Stimulated activated CD4-positive, alpha-beta T cell treated with anti-CD3 and anti-CD28 coated beads, Interleukin-4, amount 100 ng/mL, for 24 hours (primary cell): ENCODE results near the gene PTPRN2.

Experiments
- DNase-seq: peaks from one replicate; pipeline ENCODE4 v3.0.0-alpha.2; 2020

The PTPRN2 gene

DNA sequence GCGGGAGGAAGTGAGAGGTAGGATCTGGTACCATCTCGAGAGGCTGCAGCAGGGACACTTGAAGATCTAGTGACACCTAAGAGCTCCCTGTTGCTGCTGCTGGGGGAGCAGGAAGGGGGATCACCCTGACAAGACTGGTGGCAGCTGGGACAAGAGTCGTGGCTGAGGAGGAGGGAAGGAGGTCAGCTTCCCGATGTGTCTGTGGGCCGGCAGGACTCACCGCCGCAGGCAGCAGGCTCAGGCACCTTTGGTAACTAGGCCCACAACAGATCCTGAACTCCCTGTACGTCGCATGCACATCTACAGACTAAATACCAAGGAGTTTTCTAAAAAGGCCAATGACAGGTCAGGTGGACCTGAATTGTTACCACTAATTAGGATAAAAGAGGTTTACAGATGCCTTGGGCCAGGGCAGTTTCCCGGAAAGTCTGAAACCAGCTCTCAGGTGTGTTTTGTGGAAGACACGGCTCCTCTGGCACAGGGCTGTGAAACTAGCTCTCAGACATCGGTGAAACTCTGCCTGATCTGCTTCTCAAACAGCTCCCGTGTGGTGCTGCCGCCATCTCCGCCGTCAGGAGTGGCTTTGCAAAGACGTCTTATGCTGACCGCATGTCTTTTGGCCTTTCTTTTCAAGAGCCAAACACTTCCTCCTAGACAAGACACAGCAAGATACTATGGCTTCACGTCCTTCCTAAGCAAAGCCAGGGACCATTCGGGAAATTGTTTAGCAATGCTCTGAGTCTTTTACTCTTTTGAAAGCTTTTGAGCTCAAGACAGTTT, 609.7 kb downstream of the PTPRN2 start:
- DNase-seq, result no peak

GRCh38 chr7:157977306-157977705, 610.3 kb downstream of the PTPRN2 start:
- DNase-seq, result no peak

- DNase-seq, result no peak
Observed at GRCh38 chr7:157976406-157976805, 611.2 kb downstream of the PTPRN2 start.

DNA sequence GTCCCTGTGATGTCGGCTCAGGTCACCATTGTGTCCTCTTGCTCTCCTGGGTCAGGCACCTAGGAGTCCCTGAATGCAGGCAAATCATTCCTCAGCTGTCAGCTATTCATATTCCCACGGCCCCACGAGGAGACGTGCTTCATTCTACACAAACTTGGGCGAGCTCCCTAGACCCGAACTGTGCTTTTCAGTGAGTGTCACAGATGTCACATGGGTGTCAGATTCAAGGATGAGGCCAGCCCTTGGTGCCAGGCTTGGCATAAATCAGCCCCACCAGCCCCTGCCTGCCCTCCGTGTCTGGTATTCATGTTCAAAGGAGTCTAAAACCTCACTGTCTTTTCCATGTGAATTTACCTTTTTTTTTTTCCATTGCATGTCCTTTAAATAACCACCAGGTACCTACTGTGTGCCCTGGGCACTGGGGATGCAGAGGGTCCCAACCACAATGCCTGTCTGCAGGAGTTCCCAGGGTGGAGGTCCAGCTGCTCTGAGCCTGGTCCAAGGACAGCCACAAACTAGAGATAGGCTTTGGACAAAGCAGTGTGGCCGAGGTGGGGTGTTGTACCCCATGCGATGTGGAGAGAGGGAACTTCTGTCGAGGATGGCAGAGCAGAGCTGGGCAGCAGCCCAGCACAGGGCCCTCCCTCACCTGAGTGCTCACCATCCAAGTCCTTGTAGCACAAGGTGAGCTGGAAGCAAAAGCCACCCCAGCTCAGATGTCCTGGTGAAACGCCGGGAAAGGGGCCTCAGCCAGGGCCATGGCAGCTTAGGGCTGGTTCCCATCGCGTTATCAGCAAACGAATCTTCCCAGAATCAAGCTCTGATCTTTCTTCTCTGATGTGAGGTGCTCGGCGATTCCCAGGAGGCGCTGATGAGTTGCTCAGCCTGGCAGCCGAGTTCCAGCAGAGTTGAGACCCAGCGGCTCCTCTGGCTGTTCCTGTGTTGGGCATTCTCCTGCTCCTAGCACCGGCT, 611.9 kb downstream of the PTPRN2 start:
- DNase-seq, result no peak

- DNase-seq, result no peak
Observed at GRCh38 chr7:157974678-157975230, 612.9 kb downstream of the PTPRN2 start.

GRCh38 chr7:157973971-157974677, 613.5 kb downstream of the PTPRN2 start:
- no peak for DNase-seq

- no peak for DNase-seq
Observed at GRCh38 chr7:157972914-157973313, 614.7 kb downstream of the PTPRN2 start.

DNA sequence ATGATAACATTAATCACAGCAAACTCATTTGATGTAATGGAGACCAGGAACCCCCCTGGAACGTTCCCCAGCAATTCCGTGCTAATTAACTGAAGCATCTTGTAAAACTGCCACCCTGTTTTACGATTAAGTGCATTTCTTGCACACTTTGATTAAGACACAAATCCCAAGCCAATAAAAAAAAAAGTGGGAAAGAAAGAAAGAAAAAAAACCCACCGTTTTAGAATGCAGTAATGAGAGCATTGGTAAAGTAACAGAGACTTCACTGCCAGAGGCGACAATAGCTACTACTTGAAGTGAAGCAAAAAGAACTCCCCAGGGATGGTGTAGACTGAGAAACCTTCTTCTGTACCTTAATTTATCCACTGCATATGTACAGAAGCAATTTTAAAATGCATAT, 616.1 kb downstream of the PTPRN2 start:
- no peak for DNase-seq

DNA sequence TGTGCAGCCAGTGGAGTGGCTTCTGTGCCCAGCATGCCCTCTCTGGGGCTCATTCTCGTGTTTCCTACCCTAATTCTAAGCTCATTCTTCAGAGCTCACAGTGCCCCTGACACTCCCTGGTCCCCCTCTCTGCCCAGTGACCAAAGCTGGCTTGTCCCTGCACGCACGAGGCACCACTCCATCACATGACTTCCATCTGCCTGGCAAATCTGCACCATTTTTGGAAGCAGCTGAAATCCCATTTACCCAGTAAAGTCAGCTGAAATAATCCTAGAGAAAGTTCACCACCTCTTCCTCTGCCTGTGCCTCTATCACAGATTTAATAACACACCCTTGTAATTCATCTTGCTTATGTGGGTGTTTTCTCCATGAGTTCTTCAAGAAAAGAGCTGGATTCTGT, 616.9 kb downstream of the PTPRN2 start:
- DNase-seq, result no peak

GRCh38 chr7:157969995-157970394, 617.6 kb downstream of the PTPRN2 start:
- DNase-seq, result no peak

DNA sequence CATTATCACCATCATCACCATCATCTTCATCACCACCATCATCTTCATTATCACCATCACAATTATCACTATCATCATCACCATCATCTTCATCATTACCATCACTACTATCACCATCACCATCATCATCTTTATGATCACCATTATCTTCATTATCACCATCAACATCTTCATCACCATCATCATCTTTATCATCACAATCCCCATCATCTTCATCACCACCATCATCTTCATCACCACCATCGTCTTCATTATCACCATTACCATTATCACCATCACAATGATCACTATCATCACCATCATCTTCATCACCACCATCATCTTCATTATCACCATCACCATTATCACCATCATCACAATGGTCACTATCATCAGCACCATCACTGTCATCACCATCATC, 621.1 kb downstream of the PTPRN2 start:
- no peak for DNase-seq

- no peak for DNase-seq
Observed at GRCh38 chr7:157964521-157964920, 623.1 kb downstream of the PTPRN2 start.

- DNase-seq, result no peak
Observed at GRCh38 chr7:157964016-157964415, 623.6 kb downstream of the PTPRN2 start.

DNA sequence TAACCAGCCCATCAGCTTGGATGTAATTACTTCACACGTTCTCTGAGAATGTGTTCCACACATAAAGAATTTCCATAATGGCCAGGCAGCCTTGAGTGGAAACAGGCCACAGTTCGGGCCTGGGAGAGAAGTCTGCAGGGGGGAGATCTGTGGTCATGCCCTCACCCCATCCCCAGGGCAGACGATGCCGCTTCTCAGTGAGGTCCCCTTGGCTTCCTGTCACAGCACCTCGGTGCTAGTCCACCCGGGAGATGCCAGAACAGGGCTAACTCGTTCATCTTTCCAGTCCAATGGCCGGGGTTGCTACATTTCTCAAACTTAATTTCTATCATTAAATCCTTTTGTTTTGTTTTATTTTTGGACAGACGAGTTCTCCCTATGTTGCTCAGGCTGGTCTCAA, 624.1 kb downstream of the PTPRN2 start:
- DNase-seq, result no peak

DNA sequence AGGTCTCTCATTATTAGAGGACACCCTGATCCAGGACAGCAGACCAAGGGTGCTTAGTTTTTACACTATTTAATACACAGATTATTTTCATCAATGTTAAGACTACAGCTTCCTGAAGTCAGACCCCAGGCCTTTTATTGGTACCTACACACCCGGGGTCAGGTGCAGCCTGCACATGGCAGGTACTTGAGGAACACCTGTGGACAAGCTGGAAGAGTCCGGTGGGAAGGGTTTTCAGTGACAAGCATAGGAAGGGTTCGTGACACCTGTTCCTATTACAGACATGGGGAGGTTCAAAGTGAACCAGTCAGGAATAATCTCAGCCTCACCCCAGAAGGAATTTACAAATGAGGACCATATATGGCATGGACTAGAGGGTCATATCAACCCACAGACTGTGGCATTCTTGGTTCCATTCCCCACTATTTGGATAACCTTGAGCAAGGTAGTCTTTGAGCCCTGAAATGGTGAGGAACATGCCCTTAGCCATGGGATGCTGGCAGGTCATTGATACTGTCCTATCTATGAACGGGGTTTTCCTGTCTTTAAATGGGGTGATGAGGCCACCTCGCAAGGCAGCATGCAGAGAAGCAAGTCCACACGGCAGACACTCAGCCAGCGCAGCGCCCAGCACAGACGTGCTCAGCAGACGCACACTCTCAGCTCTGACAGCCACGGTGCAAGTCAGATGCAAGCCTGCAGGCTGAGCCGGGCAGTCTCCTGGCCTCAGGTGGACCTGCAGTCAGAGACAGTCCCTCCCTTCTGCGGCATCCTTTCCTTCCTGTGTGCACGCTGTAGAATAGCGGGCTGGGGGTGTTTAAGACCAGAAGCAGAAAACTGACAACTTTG, 624.9 kb downstream of the PTPRN2 start:
- no peak for DNase-seq

- no peak for DNase-seq
Observed at GRCh38 chr7:157961731-157962457, 625.7 kb downstream of the PTPRN2 start.

- no peak for DNase-seq
Observed at GRCh38 chr7:157955348-157955999, 632.1 kb downstream of the PTPRN2 start.

GRCh38 chr7:157954901-157955300, 632.7 kb downstream of the PTPRN2 start:
- DNase-seq, result no peak

GRCh38 chr7:157952841-157953645, 634.6 kb downstream of the PTPRN2 start:
- no peak for DNase-seq
